K562 (cell line): ENCODE results near the gene TENM4.

Source experiments
- DPF2 ChIP-seq: fragments of 450-650 bp; IDR thresholded peaks from 2 replicates; pipeline ENCODE4 v1.6.1; 2016
- ELK1 ChIP-seq: sonication (generic); formaldehyde crosslinking; IDR thresholded peaks from 2 replicates; pipeline ENCODE4 v1.8.1; 2022; ENCODE audit warnings: missing genetic modification reagents
- EZH2 ChIP-seq: IDR thresholded peaks from 2 replicates; pipeline ENCODE4 v1.6.1; 2012; ENCODE audit warnings: low read depth, mild to moderate bottlenecking, inconsistent platforms, low read length, borderline replicate concordance
- GATAD2B ChIP-seq: fragments of 450-650 bp; IDR thresholded peaks from 2 replicates; pipeline ENCODE4 v1.6.1; 2017; ENCODE audit warnings: mild to moderate bottlenecking, borderline replicate concordance
- HDAC2 ChIP-seq: fragments of 450-650 bp; IDR thresholded peaks from 2 replicates; pipeline ENCODE4 v1.6.1; 2016; ENCODE audit warnings: mild to moderate bottlenecking
- PRMT5 ChIP-seq: sonication (generic); formaldehyde crosslinking; IDR thresholded peaks from 2 replicates; pipeline ENCODE4 v1.5.0; 2020; ENCODE audit warnings: missing genetic modification reagents
- RNF2 ChIP-seq: sonication (generic); IDR thresholded peaks from 2 replicates; pipeline ENCODE4 v1.6.1; 2016
- TAF1 ChIP-seq: IDR thresholded peaks from 2 replicates; pipeline ENCODE4 v1.6.1; 2011; ENCODE audit warnings: mild to moderate bottlenecking, low read length, moderate library complexity; ENCODE audit not compliant: insufficient read depth, control insufficient read depth, severe bottlenecking; ENCODE audit errors: extremely low read depth
- ZNF12 ChIP-seq: sonication (generic); formaldehyde crosslinking; IDR thresholded peaks from 2 replicates; pipeline ENCODE4 v1.4.0; 2020; ENCODE audit warnings: mild to moderate bottlenecking, missing genetic modification reagents
- TF ChIP-seq, protein P1 (sequence below), 3 experiments: fragments of 200-800 bp in 1 of 3; sonication (Bioruptor generic) in 1 of 3; sonication (generic) in 1 of 3; formaldehyde crosslinking in 1 of 3; IDR thresholded peaks; 2 replicates each; pipeline versions ENCODE4 v1.6.1 to v1.8.0; 2016 to 2022; ENCODE audit warnings: mild to moderate bottlenecking in 2 of 3, missing compliant biosample characterization in 2 of 3, missing genetic modification characterization in 2 of 3, missing genetic modification reagents in 1 of 3

DNA sequence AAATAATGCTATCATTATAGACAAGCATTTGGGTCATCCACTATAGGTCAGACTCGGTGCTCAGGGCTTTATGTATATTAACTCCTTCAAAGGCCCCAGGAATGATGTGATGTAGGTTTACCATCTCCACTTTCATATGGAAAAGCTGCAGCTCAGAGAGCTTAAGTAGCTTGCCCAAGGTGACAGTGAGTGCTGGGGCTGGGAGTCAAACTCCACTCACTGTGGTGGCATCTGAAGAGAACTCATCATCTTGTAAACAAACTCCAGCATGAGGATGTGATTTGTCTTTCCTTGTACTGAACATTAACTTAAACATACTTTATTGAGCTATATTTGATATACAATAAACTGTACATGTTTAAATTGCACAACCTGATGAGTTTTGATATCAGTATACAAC is 25.4 kb downstream of the TENM4 start:
- TF ChIP-seq EZH2 (no peak), ZNF12 (CRISPR knock-in tag) (no peak), GATAD2B (no peak), RNF2 (no peak), PRMT5 (CRISPR knock-in tag) (no peak), HDAC2 (no peak), TAF1 (no peak), ELK1 (CRISPR knock-in tag) (no peak), DPF2 (no peak)
- TF ChIP-seq, protein P1, sequence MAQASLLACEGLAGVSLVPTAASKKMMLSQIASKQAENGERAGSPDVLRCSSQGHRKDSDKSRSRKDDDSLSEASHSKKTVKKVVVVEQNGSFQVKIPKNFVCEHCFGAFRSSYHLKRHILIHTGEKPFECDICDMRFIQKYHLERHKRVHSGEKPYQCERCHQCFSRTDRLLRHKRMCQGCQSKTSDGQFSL (CRISPR knock-in tag; IDR thresholded peaks at IDR 0.05), result no peak
- TF ChIP-seq, protein P1 (tag; IDR thresholded peaks at IDR 0.05), result no peak
